Activated naive CD8-positive, alpha-beta T cell treated with anti-CD3 and anti-CD28 coated beads for 36 hours (primary cell): Measurements from ENCODE around the gene PRX. TPM values are rescaled to one million over a fixed set of nuclear protein-coding genes. Genes with fewer than 3 reads are reported as not detected.
"Not testable (repeated sequence)": the region's sequence is repeated elsewhere in the genome, so short reads cannot be mapped to it uniquely, and the experiment has no call there.

Experiments
- DNase-seq: peaks from one replicate; pipeline ENCODE4 v3.0.0; 2021
- H3K27ac Mint-ChIP-seq: one replicate; pipeline ENCODE4 v1.8.0; 2022; ENCODE audit warnings: mild to moderate bottlenecking, moderate library complexity, mixed read lengths
- H3K27me3 Mint-ChIP-seq: one replicate; pipeline ENCODE4 v1.8.0; 2022; ENCODE audit warnings: mild to moderate bottlenecking, mixed read lengths
- H3K36me3 Mint-ChIP-seq: one replicate; pipeline ENCODE4 v1.8.0; 2021; ENCODE audit warnings: mild to moderate bottlenecking, mixed read lengths
- H3K4me1 Mint-ChIP-seq: one replicate; pipeline ENCODE4 v1.8.0; 2021; ENCODE audit warnings: mixed read lengths
- H3K4me3 Mint-ChIP-seq: one replicate; pipeline ENCODE4 v1.8.0; 2022; ENCODE audit warnings: mild to moderate bottlenecking, moderate library complexity, mixed read lengths
- H3K9me3 Mint-ChIP-seq: one replicate; pipeline ENCODE4 v1.8.0; 2022; ENCODE audit warnings: mixed read lengths
- total RNA-seq, 2 experiments: library from RNA; stranded (reverse); gene quantifications; one replicate each; pipeline ENCODE4 v1.2.3, GENCODE V29; 2021

Gene PRX
- total RNA-seq, 2 experiments from 2014 or later: 0.64 to 0.84 TPM

DNA sequence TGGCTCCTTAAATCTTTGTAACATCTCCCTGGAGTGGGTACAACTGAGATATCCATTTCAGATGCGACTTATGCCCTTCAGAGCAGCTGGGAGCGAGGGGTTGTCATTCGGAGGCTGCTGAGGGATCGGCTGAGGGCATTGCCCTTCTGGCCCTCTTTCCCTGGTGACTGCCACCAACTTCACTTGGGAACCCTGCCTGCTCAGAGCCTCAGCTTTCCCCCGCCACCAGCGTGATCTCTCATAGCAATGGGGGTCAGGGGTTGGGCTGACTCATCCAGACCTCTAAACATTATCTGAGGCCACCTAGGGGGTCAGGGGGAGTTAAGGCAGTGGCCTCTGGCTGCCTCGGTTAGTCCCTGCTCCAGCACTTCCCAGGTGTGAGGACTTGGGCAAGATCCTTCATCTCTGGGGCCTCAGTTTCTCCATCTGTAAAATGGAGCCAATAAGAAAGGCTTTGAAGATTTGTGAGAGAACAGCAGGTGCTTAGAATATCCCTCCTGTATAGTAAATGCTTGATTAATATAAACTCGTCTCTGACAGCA, 1.1 kb downstream of the PRX start:
- peaks cover 5% of the 10 kb centered on the region for H3K4me1 Mint-ChIP-seq
- no peak overlapping the region for H3K27ac Mint-ChIP-seq
- H3K4me3 Mint-ChIP-seq: no peak overlapping the region
- DNase-seq: no peak
- H3K27me3 Mint-ChIP-seq: peaks cover 3% of the 10 kb centered on the region
- no peaks in the 10 kb centered on the region for H3K36me3 Mint-ChIP-seq
- H3K9me3 Mint-ChIP-seq: no peaks in the 10 kb centered on the region

DNA sequence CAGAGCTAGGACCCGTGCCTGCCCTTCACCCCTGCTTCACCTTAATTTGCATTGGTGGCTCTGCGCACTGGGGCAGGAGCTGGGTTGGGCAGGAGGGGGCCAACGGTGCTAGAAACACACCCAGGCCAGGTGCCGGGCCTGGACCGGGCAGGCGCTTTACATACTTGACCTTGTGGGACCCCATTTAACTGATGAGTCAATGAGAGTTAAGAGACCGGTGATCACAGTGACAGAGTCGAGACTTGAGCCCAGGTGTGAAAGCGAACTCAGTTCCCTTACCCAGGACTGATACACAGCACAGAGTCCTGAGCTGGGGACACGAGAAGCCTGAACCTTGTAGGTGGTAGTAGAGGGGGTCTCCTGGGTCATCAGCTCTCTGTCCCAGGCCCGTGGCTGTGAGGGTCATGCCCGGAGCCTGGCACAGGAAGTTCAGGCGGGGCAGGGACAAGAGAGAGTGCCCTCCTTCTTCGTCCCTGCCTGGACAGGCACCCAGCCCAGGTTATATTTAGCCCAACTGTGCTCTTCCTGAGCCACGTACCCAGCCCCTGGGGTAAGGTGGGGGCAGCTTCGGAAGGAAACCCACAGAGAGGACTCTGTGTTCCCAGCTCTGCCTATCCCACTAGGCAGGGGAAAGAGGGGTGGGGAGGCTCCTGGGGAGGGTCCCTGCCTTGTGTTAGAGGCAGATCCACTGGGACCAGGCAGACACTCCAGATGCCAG, 1.9 kb downstream of the PRX start:
- H3K4me1 Mint-ChIP-seq: peaks cover 3% of the 10 kb centered on the region
- H3K27me3 Mint-ChIP-seq: peaks cover 3% of the 10 kb centered on the region
- DNase-seq: no peak
- H3K4me3 Mint-ChIP-seq: no peak overlapping the region
- no peaks in the 10 kb centered on the region for H3K36me3 Mint-ChIP-seq
- H3K27ac Mint-ChIP-seq: no peak overlapping the region
- H3K9me3 Mint-ChIP-seq: no peaks in the 10 kb centered on the region

DNA sequence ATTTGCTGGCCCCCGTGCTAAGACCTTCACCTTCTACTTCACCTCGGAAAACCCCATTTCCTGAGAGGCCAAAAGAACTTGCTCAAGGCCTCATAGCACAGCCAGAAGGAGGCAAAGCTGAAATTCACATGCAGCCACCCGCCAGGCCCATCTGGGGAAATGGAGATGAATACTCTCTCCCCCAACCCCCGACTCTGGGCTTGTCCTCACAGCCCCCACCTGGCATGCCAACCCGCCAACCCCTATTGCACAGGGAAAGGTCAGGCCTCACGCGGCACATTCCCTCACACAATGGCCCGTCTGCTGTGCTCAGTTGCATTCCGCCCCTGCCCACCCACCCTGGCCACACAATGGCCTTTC, 3.2 kb downstream of the PRX start:
- DNase-seq: no peak
- Mint-ChIP-seq H3K36me3 (no peaks in the 10 kb centered on the region), H3K27me3 (peaks cover 3% of the 10 kb centered on the region), H3K4me3 (no peak overlapping the region), H3K27ac (no peak overlapping the region), H3K4me1 (peaks cover 3% of the 10 kb centered on the region), H3K9me3 (no peaks in the 10 kb centered on the region)

DNA sequence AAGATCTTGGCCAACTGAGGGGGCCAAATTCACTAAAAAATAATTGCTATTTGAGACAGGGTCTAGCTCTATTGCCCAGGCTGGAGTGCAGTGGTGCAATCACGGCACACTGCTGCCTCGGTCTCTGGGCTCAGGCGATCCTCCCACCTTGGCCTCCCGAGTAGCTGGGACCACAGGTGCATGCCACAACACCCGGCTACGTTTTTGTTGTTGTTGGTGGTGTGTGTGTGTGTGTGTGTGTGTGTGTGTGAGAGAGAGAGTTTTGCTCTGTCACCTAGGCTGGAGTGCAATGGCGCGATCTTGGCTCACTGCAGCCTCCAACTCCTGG, 4.6 kb downstream of the PRX start:
- H3K4me3 Mint-ChIP-seq, H3K27ac Mint-ChIP-seq, H3K36me3 Mint-ChIP-seq, H3K9me3 Mint-ChIP-seq, DNase-seq, H3K4me1 Mint-ChIP-seq, H3K27me3 Mint-ChIP-seq: not testable (repeated sequence)

DNA sequence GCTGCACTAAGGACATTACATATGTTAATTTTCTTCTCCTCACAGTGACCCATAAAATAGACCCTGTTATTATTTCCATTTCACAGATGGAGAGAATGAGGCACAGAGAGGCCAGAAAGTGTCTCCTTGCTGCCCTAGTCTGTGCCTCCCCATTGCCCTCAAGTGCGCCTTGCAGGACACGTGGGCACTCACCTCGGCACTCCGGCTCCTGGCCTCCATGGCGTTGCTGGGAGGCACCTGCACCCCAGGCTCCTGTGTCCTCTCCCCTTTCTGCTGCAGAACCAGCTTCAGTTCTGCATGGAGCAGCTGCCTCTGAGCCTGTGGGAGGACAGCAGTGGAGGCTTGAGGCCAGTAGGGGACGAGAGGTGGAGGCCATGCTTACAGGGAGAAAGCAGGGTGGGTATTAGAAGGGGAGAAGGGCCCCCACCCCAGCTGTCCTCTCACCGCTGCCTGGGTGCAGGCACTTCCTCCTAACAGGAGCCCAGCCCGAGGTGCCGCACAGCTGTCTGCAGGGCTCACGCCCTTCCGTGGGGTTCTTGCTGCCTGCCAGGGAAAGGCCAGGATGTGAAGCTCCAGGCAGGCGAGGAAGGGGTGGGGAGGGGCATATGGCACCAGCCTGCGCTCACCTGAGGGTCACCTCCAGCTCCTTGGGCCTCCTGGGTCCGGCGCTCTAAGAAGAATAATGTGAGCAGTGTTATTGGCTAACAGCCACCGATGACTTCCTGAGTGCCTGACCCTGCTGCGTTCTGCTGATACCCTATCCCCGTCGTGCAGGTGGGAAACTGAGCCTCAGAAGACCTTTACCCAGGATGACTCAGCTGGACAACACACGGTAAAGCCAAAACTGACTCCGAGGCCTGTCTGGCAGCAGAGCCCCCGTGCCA, 5.2 kb downstream of the PRX start:
- no peaks in the 10 kb centered on the region for H3K27me3 Mint-ChIP-seq
- no peaks in the 10 kb centered on the region for H3K36me3 Mint-ChIP-seq
- no peak overlapping the region for H3K27ac Mint-ChIP-seq
- no peak for DNase-seq
- no peaks in the 10 kb centered on the region for H3K9me3 Mint-ChIP-seq
- H3K4me3 Mint-ChIP-seq: no peak overlapping the region
- peaks cover 9% of the 10 kb centered on the region for H3K4me1 Mint-ChIP-seq

DNA sequence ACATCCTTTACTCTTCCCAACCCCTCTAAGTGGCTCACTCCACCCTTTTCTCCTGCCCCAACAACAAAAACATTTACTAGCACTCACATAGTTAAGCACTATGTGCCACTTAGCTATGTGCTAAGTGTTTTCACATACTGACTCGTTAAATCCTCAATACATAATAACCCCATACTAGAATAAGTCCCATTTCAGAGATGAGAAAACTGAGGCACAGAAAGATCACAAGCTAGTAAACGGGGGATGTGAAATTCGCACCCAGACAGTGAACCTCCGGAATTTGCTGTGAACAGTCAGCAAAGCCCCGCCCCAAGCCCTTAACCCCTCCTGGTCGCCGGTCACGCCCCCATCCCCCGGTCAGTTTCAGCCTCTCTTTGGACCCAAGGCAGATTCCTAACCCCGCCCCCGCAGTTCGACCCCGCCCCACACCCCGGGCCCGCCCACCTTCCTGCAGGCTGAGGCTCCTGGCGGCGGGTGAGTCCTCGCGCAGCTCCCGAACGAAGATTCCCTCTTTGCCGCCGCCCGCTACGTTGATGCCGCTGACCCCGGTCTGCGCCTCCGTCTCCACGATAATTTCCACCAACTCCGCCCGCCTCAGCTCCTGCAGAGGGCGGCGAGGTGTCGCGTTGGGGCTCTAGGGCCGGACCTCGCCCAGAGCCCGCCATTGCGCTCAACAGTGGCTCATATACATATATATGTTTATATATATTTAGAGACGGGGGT, 9.8 kb downstream of the PRX start:
- Mint-ChIP-seq H3K4me3 (peak overlapping the region; percentile 84), H3K36me3 (no peaks in the 10 kb centered on the region), H3K4me1 (peaks cover 12% of the 10 kb centered on the region), H3K27me3 (no peaks in the 10 kb centered on the region), H3K9me3 (no peaks in the 10 kb centered on the region), H3K27ac (peak overlapping the region; percentile 64)
- DNase-seq: peak; percentile 81

DNA sequence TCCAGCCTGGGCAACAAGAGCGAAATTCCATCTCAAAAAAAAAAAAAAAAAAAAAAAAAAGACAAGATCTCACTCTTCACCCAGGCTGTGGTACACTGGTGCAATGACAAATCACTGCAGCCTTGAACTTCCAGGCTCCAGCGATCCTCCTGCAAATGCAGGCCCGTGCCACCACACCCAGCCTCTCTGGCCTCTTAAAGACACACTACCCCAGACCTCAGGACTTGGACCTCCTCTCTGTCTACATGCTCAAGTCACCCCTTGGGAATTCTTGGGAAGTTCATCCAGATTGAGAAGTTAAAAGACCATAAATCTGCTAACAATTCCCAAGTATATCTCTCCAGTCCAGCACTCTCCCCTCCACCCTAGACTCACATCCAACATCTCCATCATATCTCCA, 12.6 kb downstream of the PRX start:
- Mint-ChIP-seq H3K36me3 (no peaks in the 10 kb centered on the region), H3K4me1 (peaks cover 9% of the 10 kb centered on the region), H3K27ac (no peak overlapping the region), H3K4me3 (no peak overlapping the region), H3K9me3 (no peaks in the 10 kb centered on the region), H3K27me3 (no peaks in the 10 kb centered on the region)
- no peak for DNase-seq

DNA sequence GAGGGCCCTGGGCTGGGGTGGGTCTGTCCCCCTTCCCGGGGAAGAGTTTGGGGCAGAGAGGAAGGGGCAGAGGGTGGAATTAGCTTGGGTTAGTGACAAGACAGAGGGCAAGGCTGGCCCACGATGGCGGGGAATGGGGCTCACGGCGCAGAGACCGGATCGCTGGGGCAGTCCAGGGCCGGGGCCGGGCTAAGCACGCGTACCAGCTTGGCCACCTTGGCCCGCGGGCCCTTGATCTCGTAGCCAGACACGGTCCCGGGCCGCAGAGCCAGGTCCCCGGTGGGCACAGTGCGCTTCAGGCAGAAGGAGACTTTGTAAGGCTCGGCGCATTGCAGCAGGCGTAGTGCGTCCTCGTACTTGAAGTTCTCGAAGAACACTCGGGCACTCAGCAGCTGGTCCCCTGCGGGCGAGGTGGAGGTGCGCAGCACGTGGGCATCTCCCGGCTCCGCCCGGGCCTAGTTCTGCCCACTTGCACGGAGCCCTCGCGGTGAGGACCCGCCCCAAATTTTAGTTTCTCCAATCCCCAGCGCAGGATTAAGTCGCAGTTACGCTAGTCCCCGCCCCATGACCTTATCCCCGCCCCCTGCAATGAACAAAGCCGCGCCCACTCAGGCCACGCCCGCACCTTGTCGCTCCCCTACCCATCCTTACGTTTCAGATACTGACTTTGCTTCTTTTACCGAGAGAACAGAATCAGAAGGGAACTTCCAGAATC, 14.6 kb downstream of the PRX start:
- DNase-seq: peak; percentile 62
- H3K9me3 Mint-ChIP-seq: no peaks in the 10 kb centered on the region
- H3K4me3 Mint-ChIP-seq: no peak overlapping the region
- no peaks in the 10 kb centered on the region for H3K27me3 Mint-ChIP-seq
- no peak overlapping the region for H3K27ac Mint-ChIP-seq
- H3K36me3 Mint-ChIP-seq: no peaks in the 10 kb centered on the region
- H3K4me1 Mint-ChIP-seq: peaks cover 7% of the 10 kb centered on the region

DNA sequence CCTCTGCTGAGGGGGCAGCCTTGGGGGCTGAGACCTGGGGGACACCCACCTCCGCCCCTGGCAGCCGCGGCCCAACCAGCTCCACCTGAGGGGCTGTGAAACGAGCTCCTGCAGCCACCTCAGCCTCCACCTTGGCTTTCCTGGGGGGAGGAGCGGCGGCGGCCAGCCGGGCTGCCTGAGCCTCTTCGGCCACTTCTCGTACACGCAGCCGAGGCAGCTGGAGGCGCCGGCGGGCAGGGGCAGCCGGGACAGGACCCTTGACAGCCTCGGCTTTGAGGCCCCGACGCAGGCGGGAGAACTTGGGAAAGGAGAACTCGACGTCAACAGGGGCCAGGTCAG, 15.6 kb downstream of the PRX start:
- no peak overlapping the region for H3K27ac Mint-ChIP-seq
- peaks cover 3% of the 10 kb centered on the region for H3K4me1 Mint-ChIP-seq
- H3K27me3 Mint-ChIP-seq: no peaks in the 10 kb centered on the region
- no peaks in the 10 kb centered on the region for H3K9me3 Mint-ChIP-seq
- no peaks in the 10 kb centered on the region for H3K36me3 Mint-ChIP-seq
- no peak overlapping the region for H3K4me3 Mint-ChIP-seq
- no peak for DNase-seq

DNA sequence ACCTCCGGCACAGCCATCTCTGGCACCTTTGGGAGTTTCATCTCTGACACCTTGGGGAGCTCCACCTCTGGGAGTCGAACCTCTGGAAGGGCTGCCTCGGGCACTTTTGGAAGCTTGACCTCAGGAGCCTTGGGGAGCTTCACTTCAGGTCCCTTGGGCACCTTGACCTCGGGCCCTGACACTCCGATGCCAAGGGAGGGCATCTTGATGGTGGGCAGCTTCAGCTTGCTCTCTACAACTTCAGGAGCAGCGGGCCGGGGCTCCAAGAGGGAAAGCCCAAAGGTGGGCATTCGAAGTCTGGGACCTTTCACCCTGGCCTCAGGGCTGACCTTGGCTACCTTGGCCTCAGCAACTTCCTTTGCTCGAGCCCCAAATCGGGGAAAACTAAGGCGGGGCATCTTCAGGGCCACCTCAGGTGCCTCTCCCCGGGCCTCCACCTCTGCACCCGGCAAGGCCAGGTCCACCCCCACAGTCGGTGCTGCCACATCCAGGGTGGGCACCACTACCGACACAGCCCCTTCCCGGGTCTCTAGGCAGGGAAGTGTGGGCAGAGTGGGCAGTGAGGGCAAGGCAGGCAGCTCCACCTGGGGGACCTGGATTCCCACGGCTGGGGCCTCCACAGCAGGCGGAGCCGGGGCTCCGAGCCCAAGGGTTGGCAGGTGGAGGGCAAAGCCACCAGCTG, 16.2 kb downstream of the PRX start:
- H3K4me1 Mint-ChIP-seq: peaks cover 3% of the 10 kb centered on the region
- DNase-seq: no peak
- H3K36me3 Mint-ChIP-seq: no peaks in the 10 kb centered on the region
- no peaks in the 10 kb centered on the region for H3K9me3 Mint-ChIP-seq
- H3K4me3 Mint-ChIP-seq: no peak overlapping the region
- no peak overlapping the region for H3K27ac Mint-ChIP-seq
- H3K27me3 Mint-ChIP-seq: no peaks in the 10 kb centered on the region

DNA sequence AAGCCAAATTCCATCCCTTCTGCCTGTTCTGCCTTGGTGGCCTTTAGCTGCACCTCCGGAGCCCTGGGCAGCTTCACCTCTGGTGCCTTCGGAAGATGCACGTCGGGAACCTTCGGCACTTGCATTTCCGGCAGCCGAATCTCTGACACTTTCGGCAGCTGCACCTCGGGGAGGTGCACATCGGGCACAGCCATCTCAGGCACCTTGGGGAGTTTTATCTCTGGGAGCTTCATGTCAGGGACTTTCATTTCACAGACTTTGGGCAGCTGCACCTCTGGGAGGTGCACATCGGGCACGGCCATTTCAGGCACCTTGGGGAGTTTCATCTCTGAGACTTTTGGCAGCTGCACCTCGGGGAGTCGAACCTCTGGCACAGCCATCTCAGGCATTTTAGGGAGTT, 17.2 kb downstream of the PRX start:
- peaks cover 3% of the 10 kb centered on the region for H3K4me1 Mint-ChIP-seq
- H3K27ac Mint-ChIP-seq: no peak overlapping the region
- H3K36me3 Mint-ChIP-seq: no peaks in the 10 kb centered on the region
- no peak for DNase-seq
- no peaks in the 10 kb centered on the region for H3K9me3 Mint-ChIP-seq
- no peak overlapping the region for H3K4me3 Mint-ChIP-seq
- no peaks in the 10 kb centered on the region for H3K27me3 Mint-ChIP-seq

DNA sequence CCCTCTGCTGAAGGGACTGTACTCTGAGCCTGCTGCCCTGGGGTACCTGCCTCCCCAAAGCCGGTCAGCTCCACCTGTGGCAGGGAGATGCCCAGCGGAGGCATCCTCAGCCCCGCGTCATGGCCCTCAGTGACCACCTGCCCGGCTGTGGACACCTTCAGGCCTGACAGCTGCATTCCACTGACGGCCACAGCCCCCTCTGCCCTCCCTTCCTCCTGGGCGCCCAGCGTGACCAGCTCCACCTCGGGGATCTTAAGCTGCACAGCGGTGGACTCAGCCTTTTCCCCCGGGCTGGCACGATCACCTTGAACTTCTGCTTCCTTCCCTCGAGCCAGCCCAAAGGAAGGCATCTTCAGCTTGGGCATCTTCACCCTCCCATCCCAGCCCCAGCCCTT, 18.4 kb downstream of the PRX start:
- Mint-ChIP-seq H3K4me1 (peaks cover 3% of the 10 kb centered on the region), H3K4me3 (no peak overlapping the region), H3K27me3 (no peaks in the 10 kb centered on the region), H3K27ac (no peak overlapping the region), H3K9me3 (no peaks in the 10 kb centered on the region), H3K36me3 (no peaks in the 10 kb centered on the region)
- no peak for DNase-seq

DNA sequence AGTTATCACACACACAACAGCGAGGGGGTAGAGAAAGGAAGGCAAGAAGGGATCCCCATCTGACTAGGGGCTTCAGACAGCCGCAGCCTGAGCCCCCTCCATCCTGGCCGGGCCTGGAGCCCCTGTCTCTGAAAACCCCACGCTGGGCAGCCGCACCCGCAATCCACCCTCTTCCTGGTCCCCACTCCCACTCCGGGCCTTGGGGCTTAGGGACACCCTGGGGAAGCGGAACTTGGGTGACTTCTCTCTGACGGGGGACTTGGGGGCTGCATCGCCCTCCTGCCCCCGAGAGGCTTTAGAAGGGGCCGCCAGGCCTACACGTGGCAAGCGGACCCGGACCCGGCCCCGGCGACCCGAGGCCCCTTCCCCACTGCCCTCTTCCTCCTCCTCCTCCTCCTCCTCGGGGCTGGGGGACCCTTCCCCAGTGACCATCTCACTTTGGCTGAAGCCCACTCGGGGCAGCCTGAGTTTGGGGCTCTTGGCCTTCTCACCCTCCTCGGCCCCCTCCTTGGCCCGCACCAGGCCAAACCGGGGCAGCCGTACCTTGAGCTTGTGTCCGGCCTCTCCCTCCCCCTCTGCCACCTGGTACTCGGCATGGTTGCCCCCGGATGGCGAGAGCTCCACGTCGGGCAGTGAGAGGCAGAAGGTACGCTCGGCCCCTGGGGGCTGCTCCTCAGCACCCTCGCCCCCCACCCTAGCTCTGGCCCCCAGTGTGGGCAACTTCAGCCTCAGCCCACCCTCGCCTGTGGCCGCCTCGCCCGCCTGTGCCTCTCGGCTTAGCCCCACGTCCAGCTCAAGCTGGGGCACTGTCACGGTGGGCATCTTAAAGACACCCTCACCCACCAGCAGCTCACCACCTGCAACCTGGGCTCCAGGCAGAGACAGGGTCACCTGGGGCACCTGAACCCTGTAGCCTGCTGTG, 19.0 kb downstream of the PRX start:
- Mint-ChIP-seq H3K4me3 (no peak overlapping the region), H3K4me1 (peaks cover 3% of the 10 kb centered on the region)

More for the DNA sequence above, 19.0 kb downstream of the PRX start:
- Mint-ChIP-seq H3K36me3 (no peaks in the 10 kb centered on the region), H3K27ac (no peak overlapping the region), H3K9me3 (no peaks in the 10 kb centered on the region), H3K27me3 (no peaks in the 10 kb centered on the region)
- DNase-seq: no peak
